NCI-H446 (cell line): ENCODE data around the gene LIX1L.

Experiments
- DNase-seq, 2 experiments: peaks; one replicate each; lab custom pipeline; 2025; lab: John Stamatoyannopoulos, UW

LIX1L gene

DNA sequence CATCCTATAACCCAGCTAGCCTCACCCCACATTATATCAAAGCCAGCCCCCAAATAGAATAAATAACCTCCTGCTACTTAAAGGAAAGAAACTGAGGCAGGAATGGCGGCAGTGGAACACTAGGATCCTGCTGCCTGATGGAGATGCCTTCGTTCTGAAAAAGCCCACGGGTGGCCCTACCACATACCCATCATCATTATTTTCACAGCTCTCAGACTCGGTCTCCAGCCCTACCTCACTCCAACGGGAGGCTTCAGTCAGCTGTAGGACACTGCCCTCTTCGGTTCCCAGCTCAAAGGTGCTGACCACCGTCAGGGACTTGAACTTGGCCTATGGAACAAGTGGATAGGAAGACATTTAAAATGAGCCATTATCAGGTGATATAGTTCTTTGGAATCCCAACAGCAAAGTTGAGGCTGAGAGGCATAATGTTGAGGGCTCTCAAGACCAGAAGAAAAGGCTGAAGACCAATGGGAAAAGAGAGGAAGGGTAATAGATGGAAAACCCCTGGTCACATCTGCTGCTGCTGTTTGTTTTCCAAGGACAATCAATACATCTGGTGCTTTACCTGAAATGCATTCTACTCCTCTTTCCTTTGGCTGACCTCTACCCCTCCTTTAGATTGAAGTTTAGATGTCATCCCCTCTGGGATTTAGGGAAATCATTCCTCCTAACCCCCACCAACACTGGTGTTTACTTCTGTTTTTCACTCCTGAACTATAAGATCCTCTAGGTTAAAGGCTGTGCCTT lies 64.3 kb downstream of the LIX1L start:
- DNase-seq: no peak

- peak; percentile 76 to 78 for DNase-seq
These were observed 65.2 kb downstream of the LIX1L start for GRCh38 chr1:145892486-145893087.

DNA sequence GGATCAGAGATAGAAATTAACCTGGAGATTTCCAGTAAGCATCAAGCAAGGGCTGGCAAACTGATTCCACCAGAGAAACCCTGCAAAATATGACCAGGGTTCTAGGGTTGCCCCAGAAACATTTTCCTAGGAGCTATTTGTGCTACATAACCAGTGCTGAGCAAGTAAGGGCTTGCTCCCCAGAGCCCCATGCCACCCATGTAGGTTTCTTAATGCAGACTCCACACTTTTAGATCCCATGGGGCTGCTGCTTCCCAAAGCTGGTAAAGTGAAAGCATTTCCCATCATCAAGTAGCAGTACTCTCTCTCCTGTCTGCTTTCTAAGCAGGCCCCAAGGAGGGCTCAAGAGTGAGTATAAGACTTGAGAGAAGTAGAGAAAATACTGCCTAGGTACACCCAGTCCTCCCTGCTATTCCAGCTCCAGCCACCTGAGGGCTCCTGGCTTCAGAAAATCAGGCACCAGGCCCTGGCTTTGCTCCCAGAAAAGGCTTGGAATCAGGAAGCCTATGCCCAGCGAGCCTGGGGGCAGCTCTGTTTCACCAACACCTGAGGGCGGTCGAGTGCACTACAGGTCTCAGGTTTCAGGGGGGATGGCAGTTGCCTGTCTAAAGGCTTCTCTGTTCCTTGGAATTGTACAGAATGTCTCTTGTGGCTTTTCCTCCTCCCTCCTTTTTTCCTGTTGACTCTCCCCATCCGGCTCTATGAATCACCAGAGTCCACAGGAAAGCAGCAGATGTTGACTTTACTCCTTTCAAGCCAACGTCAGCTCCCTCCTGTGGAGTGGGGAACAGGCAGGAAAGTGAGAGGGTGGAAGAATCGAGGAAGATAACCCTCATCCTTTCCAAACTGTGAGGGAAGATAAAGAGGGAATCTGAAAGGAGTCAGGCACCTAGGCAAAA lies 66.0 kb downstream of the LIX1L start:
- DNase-seq: peak; percentile 97

DNA sequence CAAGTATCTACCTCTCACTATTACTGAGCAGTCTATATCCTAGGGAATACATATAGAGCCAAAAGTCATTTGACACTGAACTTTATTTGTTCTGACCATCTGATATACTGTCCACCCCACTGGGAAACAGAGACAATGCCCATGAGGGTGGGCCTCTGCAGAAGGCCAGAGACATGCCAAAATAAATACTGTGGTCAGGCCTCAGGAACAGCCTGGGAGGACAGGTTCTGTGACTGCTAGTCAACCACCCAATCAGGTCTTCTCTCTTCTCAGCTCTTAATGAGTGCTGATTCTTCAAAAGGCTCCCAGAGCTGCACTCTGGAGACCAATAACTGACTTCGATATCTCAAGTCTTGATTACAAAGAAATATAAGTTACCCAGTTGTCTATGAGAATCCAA lies 66.7 kb downstream of the LIX1L start:
- no peak for DNase-seq

DNA sequence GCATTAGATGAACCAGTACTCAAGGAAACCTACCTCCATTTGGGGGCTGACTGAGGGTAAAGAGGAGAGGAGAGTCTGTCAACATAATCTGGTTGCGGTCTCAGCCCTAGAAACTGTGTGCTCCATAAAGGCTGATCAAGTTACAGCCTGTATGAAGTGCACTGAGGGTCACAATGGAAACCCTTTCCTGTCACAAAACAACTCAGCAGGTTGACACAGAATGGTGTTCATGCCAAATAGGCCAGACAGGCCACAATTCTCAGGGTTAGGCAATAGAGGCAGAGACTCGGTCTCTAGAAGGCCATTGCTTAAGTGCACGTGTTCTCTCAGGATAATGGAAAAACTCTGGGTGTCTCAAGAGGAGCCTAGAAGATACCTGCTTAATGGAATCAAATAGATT lies 68.1 kb downstream of the LIX1L start:
- no peak for DNase-seq

DNA sequence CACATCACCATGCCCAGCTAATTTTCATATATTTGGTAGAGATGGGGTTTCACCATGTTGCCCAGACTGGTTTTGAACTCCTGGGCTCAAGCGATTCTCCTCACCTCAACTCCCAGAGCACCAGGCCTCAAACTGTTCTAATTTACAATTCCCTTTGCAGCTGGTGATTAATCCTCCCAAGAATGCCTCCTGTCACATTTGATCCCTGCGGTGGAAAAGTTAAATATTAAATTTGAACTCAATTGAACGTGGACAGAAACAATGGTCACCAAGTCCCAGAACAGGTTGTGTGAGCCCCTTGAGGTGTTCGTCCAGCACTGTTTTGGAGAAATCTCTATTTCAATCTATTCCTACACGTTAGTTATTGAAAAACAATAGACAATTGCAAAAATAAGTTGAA lies 70.2 kb downstream of the LIX1L start:
- no peak for DNase-seq

GRCh38 chr1:145886816-145887215 lies 71.0 kb downstream of the LIX1L start:
- DNase-seq: no peak

DNA sequence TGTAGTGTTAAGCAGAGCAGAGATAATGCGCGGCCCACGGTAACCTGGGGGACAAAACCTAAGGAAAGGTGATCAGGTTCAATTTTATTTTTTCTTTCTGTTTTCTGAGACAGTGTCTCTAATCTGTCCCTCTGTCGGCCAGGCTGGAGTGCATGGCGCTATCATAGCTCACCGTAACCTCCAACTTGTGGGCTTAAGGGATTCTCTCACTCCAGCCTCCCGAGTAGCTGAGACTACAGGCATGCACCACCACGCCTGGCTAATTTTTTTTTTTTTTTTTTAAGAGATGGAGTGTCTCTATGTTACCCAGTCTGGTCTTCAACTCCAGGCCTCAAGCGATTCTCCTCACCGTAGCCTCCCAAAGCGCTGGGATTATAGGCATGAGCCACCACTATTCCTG lies 71.4 kb downstream of the LIX1L start:
- DNase-seq: no peak

- peak; percentile 43 to 83 for DNase-seq
These were observed 72.0 kb downstream of the LIX1L start, which contains the start of gene ANKRD35 for GRCh38 chr1:145885738-145886287. Gene ANKRD35, minus strand, starts transcription at chr1:145885866. Its CDS starts 108 bp downstream, at chr1:145885758.

- DNase-seq: no peak
These were observed 73.1 kb downstream of the LIX1L start for GRCh38 chr1:145884675-145885074.
